Fibroblast of skin of abdomen (primary cell): ENCODE data around the gene RFLNA.
A peak's percentile ranks its signal among the peaks of the same experiment; 100 is the strongest.

Experiments used
- DNase-seq: peaks from one replicate; pipeline ENCODE4 v3.0.0-alpha.2; 2013

Gene RFLNA

DNA sequence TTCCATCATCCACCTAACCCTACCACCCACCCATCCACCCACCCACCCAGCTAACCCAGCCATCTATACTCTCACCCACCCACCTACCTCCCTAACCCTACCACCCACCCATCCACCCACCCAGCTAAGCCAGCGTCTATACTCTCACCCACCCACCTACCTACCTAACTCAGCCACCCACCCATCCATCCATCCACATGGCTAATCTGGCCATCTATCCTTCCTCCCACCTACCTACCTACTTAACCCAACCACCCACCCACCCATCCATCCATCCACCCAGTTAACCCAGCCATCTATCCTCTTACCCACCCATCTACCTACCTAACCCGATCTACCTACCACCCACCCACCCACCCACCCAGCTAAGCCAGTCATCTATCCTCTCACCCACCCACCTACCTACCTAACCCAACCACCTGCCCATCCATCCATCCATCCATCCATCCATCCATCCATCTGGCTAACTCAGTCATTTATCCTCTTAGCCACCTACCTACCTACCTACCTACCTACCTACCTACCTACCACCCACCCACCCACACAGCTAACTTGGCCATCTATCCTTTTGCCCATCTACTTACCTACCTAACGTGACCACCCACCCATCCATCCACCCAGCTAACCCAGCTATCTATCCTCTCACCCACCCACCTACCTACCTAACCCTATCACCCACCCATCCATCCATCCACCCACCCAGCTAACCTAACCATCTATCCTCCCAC is 44.1 kb downstream of the RFLNA start:
- DNase-seq = no peak

DNA sequence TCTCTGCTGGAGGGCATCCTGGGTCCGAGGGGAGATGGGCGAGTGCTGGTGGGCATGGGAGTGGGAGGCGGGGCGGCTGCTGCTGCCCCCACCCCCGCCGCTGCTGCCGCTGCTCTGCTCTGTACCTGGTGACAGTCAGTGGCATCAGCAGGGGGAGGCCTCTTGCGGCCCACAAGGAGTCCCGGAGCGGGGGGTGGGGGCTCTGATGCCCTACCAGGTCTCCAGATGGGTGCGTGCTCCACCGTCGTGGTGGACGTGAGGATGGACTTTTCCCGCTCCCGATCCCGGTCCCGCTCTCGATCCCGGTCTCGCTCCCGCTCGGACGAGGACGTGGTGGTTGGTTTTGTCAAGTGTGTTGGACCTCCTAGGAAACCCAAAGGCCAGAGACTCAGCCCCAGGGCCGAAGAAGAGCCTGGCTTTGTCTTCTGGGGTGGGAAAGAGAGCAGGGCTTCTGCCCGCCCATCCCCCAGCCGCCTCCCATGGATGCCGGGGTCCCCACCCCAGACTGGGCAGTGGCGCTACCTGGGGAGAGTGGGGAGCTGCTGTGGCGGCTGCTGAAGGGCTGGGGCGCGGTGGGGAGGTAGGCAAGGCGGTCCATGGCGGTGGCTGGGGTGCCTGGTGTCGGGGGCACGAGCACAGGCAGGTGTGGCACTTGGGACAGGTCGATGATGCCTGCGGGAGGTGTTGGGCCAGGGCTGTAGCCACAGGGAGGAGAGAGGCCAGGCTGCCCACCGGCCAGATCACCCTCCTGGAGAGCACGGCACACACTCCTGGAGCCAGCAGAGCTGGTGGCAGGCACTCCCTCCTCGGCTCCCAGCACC is 45.4 kb downstream of the RFLNA start:
- DNase-seq = no peak

- no peak for DNase-seq
Measured at GRCh38 chr12:124341645-124342069, 46.8 kb downstream of the RFLNA start.

DNA sequence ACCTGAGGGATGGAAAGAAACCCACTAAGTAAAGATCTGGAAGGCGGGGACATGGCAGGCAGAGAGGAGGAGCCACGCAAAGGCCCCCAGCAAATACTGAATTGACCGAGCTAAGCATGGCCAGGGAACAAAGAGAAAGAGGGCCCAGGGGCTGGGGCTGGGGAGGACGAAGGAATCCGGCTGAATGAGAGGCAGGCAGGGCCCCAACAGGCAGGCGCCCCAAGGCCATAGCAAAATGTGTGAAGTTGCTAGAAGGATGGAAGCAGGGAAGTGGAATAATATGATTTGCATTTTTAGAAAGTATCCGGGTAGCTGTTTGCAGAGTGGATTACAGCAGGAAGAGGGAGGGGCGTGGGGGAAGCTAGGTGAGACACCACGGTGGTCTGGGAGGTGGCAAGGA is 49.1 kb downstream of the RFLNA start:
- DNase-seq = no peak

- DNase-seq = no peak
Measured at GRCh38 chr12:124344526-124344925, 49.6 kb downstream of the RFLNA start.

DNA sequence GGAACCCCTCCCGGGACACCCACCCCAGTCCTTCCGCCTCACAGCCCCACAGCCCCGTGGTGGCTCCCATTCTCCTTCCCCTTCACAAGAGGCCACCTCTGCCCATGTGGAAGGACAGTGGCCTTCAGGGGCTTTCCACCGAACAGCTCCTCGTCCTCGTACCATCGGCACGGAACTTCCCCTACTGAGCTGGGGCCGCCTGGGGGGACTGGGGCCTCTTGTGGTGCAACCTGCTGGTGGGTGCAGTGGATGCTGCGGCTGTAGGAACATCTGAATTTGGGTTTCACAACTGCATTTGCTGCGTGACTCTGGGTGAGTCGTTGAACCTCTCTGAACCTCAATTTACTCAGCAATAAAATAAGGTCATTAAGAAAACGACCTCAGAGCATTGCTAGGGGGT is 50.9 kb downstream of the RFLNA start:
- no peak for DNase-seq

DNA sequence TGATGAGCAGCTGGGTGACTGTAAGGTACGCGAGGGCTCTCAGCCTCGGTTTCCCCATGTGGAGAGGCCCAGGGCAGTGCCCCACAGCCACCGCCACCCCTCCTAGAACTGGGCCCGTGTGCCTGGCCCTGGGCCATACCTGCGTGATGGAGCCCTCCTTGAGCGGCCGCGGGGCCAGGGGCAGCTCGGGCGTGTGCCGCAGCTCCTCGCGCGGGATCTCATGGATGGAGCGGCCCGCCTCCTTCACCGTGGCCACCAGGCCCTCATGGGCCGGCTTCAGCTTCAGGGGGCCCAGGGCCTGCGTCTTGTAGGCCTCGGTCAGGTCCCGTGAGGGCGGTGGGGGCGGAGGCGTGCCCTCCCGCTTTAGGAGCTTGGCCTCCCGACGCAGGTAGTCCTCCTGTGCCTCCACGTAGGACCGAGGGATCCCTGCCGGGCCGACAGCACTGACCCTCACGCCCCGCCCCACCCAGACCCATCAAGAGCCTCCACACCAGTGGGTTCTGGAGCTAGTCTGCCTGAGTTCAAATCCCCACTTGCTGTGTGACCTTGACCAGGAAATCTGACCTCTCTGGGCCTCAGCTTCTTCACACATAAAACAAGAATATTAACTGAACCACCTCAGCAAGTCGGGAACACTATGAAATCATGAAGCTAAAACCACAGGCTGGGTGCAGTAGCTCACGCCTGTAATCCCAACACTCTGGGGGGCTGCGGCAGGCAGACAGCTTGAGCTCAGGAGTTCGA is 51.7 kb downstream of the RFLNA start:
- DNase-seq = no peak

DNA sequence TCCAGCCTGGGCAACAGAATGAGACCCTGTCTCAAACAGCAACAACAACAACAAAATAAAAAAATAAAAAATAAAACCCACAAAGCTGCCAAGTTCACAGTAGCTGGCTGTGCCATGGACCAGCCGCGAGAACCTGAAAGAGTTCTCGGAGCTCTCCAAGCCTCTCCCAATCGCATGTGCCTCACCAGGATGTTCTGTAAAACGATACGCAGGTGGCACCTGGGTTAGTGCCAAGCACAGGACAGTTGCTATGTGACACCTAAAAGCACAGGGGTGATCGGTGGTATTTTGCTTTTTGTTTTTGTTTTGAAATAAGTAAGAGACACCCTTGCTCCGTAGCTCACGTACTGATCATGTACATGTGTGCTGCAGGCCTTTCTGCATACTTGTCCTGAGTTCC is 52.4 kb downstream of the RFLNA start:
- no peak for DNase-seq

GRCh38 chr12:124347805-124348658 is 53.1 kb downstream of the RFLNA start:
- no peak for DNase-seq

DNA sequence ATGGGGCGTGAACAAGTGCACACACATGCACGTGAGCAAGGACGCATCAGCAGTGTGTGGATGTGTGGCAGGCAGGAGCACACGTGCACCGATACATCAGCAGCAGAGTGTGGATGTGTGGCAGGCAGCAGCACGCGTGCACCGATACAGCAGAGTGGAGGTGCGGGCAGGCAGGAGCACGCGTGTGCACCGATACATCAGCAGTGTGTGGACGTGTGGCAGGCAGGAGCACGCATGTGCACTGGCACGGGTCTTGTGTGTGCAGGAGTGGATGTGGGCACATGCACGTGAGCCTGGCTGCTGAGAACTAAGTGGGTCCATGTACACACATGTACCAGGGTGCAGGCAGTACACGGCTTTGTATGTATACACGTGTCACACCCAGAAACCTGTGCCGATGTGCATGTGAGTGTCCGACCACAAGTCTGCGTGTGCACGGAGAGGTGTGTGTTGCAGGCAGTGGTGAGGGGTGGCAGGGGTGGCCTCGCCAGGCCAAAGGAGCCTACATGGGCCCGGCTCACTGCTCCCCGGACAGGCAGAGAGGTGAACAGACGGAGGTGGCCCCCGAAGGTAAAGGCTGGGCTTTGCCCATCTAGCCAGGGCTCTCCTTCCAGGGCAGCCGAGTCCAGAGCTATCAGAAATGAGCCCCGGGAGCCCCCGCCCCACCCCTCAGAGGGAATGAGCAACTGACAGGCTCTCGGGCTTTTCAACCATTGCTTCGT is 53.9 kb downstream of the RFLNA start:
- no peak for DNase-seq

GRCh38 chr12:124350491-124350890 is 55.6 kb downstream of the RFLNA start:
- no peak for DNase-seq

DNA sequence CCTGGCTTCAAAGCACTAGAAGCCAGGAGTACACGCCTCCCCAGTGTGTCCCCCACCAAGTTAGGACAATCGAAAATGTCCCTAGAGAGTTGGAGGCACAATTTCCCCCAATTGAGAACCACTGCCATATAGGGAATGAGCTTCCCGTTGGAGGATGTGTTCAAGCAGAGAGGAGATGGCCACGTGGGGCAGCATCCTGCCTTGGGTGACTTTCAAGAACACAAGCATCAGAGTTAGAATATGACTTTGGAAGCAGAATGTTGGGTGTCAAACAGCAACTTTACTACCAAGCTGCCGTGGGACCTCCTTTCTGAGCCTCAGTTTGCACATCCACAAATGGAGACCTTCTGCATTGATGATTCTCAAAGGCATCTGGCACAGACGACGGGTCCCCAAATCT is 56.5 kb downstream of the RFLNA start:
- DNase-seq = no peak

- DNase-seq = no peak
Measured at GRCh38 chr12:124352257-124352656, 57.4 kb downstream of the RFLNA start.

DNA sequence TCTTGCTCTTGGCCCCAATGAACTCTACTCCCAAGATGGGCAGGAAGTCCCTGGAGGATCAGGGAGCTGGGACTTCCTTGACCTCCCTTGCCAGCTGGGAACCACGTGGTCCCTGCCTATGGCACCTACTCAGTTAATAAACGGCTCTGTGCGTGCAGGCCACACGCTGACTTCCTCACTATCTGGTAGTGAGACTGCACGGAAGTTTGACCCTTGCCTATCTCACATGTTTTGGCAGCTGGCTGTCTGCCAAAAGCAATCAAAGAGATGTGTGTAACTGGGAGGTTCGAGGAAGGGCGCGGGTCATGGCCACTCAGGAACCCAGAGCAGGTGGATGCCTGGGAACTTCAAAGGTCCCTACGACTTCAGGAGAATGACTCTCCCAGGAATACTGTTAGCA is 57.9 kb downstream of the RFLNA start:
- peak; percentile 7 for DNase-seq

GRCh38 chr12:124354400-124354799 is 59.5 kb downstream of the RFLNA start:
- DNase-seq = no peak

DNA sequence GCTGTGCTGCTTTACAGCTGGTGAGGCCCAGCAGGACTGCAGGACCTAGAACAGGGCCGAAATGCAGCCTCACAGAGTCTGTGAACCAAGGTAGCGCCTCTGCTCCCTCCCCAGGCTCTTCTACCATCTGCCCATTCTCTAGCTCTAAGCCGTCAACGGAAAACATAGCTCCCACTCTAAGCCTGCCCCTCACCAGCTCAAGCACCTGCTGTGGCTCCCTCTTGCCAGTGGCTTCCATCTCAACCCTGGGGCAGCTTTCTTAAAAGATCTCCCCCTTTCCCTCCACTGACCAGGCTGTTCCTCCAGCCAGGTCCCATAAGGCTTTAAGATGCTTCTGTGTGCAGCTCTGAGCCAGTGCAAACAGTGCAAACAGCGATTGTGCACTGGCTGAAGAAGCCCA is 61.3 kb downstream of the RFLNA start:
- DNase-seq = no peak

DNA sequence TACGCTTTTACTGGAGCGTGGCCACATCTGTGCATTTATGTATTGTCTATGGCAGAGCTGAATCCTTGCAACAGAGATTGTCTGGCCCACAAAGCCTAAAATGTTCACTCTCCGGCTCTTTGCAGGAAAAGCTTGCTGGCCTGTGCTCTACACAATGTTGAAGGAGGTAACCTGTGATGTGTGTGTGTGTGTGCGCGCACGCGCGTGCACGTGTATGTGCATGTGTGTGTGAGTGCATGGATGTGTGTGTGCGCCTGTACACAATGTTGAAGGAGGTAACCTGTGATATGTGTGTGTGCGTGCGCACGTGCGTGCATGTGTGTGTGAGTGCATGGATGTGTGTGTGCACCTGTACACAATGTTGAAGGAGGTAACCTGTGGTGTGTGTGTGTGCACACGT is 62.7 kb downstream of the RFLNA start:
- no peak for DNase-seq

GRCh38 chr12:124358572-124358971 is 63.7 kb downstream of the RFLNA start:
- no peak for DNase-seq

GRCh38 chr12:124359671-124360581 is 65.0 kb downstream of the RFLNA start:
- no peak for DNase-seq
